SK-N-MC (cell line): ENCODE results near the gene EXO1.

Source experiments
- EZH2 ChIP-seq: fragments of 200-600 bp; sonication (generic); IDR thresholded peaks from one replicate; pipeline ENCODE4 v1.6.1; 2017; ENCODE audit warnings: antibody characterized with exemption
- POLR2AphosphoS5 ChIP-seq: IDR thresholded peaks from 2 replicates; pipeline ENCODE4 v1.6.1; 2012; ENCODE audit warnings: mild to moderate bottlenecking, low read depth, low read length, borderline replicate concordance

- TF ChIP-seq POLR2AphosphoS5 (no peak), EZH2 (no peak)
Measured at GRCh38 chr1:241870336-241870735, 22.3 kb downstream of the EXO1 start.
